HG03460 (cell line): ENCODE measurements around the gene MFSD2A.
"Not testable (repeated sequence)": the region's sequence is repeated elsewhere in the genome, so short reads cannot be mapped to it uniquely, and the experiment has no call there.

Source experiments
- ATAC-seq: cut with Tn5 transposase; IDR thresholded peaks from one replicate; pipeline ENCODE4 v1.9.1; 2021; ENCODE audit not compliant: unreplicated experiment

The MFSD2A gene

DNA sequence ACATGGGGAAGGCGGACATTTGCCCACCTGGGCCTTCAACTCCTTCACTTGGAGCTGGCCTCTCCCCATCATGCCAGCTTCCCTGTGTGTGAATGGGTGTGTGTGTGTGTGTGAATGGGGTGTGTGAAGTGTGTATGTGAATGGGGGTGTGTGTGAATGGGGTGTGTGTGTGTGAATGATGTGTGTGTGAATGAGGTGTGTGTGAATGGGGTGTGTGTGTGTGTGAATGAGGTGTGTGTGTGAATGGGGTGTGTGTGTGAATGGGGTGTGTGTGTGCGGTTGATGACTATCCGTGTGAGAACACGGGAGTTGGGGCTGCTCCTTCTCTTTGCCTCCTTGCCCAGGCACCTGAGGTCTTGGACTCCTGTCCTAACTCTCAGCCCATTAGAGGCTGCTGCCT lies 9.6 kb downstream of the MFSD2A start:
- ATAC-seq = no peak

DNA sequence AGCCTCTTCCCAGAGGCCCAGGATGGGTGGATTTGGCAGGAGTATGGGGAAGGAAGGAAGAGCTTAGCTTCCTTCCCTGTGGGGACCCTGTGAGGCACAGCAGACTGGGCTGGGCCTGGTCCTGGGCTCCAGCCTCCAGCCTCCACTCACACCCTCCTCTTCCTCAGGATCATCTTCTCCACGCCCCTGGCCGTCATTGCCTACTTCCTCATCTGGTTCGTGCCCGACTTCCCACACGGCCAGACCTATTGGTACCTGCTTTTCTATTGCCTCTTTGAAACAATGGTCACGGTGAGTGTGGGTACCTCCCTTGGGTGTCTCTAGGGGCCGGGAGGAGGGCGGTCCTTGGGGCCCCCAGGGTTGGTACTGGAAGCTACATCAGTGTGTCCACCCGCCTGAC lies 10.1 kb downstream of the MFSD2A start:
- ATAC-seq = no peak

DNA sequence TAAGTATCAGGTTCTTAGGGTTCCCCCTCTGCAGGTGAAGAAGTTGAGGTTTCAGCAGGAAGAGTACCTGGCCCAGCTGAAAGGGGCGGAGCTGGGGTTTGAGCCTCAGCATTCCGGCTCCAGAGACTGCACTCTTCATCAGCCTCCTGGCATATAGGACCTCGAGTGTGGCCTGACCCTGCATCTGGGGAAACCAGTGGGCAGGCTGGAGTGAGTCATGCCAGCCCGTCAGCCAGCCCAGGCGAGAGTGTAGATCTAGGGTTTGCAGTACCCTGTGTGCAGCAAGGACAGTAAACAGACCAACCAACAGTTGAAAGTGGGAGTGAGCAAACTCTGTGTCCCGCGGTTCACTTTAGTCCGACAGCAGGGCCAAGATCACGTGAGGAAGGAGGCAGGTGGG lies 14.1 kb downstream of the MFSD2A start:
- ATAC-seq = no peak

DNA sequence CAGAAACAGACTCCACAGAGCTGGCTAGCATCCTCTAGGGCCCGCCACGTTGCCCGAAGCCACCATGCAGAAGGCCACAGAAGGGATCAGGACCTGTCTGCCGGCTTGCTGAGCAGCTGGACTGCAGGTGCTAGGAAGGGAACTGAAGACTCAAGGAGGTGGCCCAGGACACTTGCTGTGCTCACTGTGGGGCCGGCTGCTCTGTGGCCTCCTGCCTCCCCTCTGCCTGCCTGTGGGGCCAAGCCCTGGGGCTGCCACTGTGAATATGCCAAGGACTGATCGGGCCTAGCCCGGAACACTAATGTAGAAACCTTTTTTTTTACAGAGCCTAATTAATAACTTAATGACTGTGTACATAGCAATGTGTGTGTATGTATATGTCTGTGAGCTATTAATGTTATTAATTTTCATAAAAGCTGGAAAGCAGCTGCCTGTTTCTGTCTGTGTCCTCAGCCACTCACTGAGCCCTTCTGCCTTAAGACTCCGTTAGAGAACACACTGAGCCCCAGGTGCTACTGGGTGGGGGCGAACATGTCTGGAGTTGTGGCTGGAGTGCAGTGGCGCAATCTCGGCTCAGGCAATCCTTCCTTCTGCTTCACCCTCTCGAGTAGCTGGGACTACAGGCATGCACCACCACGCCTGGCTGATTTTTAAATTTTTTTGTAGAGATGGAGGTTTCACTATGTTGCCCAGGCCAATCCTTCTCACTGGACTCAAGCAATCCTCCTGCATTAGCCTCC lies 14.8 kb downstream of the MFSD2A start:
- ATAC-seq = no peak

DNA sequence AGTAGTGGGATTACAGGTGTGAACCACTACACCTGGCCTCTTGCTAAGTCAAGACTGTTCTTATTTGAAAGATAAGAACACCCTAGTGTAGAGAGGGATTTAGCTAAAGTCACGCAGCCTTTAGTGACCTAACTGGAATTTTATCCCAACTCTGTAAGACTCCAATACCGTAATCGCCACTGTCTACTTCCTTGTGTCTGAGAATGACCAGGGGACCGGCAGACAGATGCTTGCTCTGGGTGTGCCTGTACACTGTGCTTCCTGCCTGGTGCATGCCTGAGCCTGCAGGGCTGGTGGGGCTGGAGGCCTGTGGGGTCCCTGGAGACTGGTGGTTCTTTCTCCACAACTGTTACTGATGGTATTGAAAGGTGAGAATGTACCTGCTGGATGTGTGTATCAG lies 15.3 kb downstream of the MFSD2A start:
- ATAC-seq = no peak

DNA sequence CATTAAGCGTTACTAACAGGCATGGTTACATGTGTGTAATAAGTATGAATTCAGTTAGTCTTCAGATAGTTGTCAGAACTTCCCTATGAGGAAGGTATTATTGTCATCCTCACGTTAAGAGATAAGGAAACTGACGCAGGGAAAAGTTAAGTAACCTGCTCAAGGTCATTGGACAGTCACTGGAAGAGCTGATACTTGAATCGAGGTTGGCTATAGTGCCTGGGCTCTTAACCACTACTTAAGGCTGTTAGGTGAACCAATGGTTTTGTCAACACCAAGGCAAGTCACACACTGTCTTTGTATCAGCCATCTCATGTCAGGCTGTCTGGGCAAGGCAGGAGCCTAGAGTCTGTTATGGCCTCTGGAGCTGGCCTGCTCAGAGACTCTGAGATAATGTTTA lies 16.2 kb downstream of the MFSD2A start:
- no peak for ATAC-seq

DNA sequence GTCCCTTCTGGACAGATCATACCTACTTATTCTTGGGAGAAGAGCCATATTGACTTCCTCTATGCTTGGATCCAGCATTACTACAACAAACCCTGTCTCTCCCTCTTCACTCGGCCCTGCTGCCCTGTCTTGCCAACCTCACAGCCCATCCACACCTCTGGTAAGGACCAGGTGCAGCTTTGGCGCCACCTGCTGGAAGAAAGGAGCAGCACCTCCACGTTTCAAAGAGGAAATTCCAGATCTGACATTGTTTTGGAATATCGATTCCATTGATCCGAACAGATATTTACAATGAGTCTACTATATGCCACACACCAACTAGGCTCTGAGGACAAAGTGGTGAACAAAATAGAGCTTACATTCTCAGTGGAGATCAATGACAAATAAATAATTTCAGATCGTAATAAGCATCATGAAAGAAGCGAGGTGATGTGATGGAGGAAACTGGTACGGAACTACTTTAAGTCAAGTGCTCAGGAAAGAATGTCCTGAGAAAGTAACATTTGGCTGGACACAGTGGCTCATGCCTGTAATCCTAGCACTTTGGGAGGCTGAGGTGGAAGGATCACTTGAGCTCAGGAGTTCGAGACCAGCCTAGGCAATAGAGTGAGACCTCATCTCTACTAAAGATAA lies 18.7 kb downstream of the MFSD2A start:
- ATAC-seq = no peak

DNA sequence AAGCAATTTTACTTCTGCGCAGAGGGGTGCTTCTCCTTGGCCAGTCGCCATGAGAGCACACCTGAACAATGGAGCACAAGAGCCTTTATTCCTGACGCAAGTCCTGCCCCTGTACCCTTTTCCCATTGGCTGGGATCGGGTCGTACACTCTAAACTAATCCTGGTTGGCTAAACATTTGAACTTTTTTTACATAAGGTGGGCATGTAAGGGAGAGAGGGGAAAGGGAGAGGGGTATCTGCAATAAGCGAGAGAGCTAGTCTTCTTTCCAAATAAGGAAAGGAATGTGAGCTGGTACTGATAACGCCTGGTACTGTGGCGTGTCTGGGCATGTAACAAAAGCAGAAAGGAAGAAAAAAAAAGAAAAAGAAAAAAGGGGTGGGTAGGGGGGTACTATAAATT lies 21.8 kb downstream of the MFSD2A start:
- no peak for ATAC-seq

DNA sequence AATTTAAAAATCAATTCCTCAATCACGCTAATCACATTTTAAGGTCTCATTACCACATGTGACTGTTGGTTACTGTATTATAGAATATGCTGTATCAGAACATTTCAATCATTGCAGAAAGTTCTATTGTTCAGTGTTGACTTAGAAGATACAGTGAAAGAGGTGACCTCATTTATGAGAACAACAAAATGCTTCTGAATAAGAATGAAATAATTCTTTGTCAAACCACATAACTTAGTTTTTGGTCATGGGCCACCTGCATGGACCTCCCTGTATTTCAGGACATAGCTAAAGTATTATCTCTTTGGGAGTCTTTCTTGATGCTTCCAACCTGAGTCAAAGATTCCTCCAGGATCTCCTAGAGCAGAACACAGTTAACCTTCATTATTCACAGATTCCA lies 22.3 kb downstream of the MFSD2A start:
- ATAC-seq = no peak

DNA sequence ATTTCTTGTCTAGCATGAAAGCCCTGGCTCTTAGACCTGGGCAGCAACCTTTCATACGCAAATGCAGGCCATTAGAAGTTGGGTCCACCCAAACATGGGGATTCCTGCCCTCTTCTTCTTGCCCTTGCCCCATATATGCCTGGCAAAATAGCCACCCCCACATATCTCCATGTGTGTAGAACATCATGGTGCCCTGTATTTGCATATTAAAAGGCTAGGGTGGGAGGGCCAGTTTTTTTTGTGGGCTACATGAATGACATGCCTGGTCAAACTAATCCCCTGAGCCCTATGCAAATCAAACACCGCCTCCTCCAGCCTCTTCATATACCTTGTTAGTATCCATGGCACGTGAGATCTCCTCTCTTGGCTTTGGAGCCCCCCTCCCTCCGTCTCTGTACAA lies 24.7 kb downstream of the MFSD2A start:
- ATAC-seq = no peak

DNA sequence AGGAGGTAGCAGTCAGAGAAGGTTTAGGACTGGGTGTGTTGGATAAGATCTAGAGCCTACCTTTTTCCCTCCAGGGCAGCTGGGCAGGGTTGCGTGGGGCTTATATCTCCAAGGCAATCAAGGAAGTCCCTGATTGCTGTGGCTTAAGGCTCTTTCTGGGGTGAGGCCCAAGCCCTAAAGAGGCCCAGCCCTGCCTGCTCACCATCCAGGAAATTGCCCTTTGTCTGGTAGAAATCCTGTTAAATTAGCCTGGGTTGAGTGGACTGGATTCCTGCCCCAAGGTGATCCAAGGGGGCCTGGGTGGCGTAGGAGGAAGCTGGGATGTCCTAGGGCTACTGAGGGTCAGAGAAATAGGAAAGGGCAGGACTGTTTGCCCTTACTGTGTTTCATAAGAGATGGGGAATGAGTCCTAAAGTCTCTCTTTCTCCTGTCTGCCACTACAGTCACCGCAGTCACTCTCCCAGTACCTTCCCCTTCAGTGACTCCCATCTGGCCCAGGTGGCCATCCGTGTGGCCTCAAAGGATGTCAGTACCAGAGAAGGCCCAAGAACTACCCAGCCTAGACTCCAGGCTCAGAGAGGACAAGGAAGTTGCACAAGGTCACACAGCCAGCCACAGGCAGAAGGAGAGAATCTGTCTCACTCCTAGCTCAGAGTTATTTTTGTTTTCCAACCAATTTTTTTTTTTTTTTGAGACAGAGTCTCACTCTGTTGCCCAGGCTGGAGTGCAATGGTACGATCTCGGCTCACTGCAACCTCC lies 25.8 kb downstream of the MFSD2A start:
- no peak for ATAC-seq

DNA sequence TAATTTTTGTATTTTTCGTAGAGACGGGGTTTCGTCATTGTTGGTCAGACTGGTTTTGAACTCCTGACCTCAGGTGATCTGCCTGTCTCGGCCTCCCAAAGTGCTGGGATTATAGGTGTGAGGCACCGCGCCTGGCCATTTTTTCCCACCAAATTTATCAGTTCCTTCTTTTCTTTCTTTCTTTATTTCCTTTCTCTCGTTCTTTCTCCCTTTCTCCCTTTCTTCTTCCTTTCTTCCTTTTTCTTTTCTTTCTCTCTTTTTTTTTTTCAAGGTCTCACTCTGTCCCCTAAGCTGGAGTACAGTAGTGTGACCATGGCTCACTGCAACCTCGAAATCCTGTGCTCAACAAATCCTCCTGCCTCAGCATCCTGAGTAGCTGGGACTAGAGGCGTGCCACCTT lies 26.4 kb downstream of the MFSD2A start:
- no peak for ATAC-seq

DNA sequence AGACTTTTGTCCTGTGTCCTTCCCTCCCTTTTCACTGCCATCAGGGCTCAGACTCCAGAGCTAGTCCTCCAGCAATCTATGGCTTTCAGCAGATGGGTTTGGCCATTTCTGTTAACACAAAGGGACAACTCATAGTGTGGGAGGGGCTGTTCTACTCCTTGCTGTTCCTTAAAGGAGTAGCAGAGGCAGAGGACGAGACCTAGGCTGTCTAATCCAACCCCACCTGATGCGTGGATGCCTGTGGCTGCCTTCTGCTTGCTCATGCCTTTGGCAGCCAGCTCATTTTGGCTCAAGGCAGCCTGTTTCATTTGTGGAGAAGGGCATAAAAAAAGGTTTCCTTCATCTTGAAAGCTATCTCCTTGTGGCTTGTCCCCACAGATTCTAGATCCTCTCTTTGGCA lies 27.0 kb downstream of the MFSD2A start:
- ATAC-seq = no peak

DNA sequence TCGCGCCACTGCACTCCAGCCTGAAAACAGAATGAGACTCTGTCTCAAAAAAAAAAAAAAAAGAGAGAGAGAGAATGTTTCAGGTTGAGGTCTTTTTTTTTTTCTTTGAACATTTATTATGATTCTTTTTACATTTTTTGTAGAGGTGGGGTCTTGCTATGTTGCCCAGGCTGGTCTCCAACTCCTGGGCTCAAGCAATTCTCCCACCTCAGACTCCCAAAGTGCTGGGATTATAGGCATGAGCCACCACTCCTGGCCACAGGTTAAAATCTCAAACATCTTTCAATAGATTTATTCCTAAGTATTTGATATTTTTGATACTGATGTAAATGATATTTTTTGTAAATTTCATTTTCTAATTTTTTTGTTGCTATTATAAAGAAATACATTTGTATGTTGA lies 29.5 kb downstream of the MFSD2A start:
- ATAC-seq = not testable (repeated sequence)

DNA sequence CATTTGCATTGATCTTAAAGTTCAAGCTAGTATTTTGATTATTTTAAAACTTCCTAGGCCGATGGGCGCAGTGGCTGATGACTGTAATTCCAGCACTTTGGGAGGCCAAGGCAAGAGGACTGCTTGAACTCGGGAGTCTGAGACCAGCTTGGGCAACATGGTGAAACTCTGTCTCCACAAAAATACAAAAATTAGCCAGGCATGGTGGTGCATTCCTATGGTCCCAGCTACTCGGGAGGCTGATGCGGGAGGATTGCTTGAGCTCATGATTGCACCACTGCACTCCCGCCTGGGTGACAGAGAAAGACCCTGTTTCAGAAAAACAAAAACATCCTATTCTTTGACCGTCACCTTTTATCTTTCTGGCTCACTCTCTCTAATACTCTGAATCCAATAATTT lies 30.0 kb downstream of the MFSD2A start:
- no peak for ATAC-seq

DNA sequence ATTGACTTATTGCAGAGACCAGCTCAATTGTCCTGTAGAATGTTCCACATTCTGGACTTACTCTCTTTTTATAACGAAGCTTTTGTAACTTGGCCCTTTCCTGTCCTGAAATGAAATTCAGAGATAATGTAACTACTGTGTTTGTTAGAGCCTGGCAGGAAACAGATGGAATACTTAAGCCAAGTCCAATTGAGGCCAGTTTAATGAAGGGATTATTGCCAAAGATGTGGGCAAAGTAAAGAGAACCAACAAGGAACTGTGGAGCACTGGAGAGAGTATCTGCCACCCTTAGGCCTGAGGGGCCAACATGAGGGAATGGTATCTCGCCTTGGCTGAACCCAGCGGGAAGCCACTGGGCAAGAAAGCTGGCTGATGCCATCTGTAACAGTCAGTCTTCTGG lies 32.9 kb downstream of the MFSD2A start:
- no peak for ATAC-seq

DNA sequence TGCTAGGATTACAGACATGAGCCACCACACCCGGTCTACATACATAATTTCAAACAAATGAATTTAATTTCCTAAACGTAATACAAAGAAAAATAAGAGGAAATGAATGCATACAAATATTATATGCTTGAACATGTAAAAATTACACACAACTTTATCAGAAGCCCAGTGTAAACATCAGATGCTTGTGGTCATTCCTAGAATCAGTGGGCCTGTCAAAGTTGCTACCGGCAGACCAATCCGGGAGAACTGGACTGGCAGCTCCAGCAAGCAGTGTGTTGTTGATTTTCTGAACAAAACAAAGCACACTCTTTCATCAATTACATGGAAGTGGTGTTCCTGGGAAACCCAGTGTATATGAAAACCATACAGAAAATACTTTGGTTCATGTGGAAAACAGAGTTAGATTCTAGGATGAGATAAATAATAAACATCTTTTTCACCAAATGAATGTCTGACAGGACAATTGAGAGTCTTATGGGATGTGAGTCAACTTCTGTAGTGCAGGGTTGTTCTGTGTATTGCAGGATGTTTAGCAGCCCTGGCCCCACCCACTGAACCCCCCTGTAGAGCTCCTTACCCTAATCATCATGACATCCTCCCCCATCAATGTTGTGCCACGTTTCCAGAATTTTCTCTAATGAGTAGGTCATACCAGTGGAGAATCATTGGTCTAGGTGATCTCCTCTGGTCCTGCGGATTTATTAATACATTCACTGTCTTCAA lies 33.8 kb downstream of the MFSD2A start:
- ATAC-seq = no peak

DNA sequence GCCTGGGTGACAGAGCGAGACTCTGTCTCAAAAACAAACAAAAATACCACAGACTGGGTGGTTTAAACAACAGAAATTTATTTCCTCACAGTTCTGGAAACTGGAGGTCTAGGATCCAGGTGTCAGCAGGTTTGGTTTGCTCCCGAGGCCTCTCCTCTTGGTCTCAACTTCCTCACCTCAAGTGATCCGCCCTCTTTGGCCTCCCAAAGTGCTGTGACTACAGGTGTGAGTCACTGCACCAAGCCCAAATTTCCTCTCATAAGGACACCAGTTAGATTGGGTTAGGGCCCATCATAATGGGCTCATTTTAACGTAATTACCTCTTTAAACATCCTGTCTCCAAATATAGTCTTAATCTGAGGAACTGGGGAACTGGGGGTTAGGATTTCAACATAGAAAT lies 35.5 kb downstream of the MFSD2A start:
- no peak for ATAC-seq

DNA sequence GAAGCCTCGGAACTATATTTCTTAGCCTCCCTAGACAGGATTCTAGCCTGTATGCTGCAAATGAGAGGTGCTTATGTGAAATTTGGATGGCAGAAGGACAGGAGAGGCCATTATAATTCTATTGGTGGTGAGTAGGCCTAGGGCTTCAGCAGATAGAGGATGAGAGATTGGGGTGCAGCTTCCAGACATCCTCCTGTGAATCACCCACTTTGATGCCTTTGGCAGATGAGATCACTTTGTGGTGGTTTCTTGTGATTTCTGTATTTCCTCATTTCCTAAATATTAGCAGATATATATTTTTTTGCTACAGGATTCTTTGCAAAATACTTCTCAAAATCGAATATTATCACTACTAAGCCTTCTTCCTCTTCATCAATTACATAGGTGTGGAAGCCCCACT lies 37.3 kb downstream of the MFSD2A start:
- no peak for ATAC-seq

DNA sequence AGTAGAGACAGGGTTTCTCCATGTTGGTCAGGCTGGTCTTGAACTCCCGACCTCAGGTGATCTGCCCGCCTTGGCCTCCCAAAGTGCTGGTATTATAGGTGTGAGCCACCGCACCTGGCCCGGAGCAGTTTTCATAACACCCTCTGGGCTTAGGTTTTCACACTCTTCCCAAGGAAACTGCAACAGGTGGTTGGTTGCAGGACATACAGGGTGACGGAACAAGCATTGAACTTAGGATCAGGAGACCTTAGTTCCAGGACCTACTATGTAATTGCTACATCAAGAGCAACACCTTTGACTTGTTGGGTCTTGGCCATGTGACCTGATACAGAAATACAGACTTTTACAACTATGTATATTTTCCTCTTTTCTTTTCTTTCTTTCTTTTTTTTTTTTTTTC lies 37.9 kb downstream of the MFSD2A start:
- ATAC-seq = no peak

DNA sequence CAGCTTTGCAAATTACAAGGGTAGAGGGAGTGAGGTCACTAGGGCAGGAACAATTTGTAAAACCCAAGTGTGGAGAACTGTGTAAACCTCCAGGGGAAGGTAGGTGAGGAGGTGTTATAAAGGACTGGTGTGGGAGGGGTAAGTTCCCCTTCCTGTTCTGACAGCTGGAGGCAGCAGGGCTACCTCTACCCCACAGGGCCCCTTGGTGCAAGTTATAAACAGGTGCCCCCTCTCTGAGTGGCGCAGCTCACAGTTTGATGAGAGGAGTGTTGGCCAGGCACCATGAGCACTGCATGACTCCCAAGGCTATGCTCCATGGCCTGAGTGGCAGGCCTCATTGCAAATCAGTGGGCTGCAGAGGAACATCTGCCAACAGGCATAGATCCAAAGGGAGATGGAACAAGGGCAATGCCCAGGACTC lies 41.0 kb downstream of the MFSD2A start:
- ATAC-seq = no peak
